ENCODE results near the gene XIRP2. TPM values are rescaled to one million over a fixed set of nuclear protein-coding genes. Genes with fewer than 3 reads are reported as not detected.

Gene XIRP2
- polyA plus RNA-seq, 1 experiment = not detected

DNA sequence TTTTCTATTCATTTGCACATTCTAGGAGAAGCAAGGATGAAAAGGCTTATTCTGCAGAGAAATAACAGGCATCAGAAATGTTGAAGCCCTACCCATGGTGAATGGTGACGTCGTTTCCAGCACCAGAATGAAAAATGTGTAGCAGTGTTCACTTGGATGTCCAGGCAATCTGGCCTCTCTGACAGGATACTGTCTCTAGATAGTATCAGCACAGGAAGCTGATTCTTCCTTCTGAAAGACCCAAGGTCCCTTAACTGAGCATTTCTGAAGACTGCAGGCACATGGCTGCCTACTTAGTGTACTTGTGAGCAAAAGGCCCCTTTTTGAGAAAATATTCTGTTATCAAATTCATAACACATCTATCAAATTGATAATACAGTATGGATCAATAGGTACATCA, 234.1 kb downstream of the XIRP2 start:
- TF ChIP-seq, protein P1, sequence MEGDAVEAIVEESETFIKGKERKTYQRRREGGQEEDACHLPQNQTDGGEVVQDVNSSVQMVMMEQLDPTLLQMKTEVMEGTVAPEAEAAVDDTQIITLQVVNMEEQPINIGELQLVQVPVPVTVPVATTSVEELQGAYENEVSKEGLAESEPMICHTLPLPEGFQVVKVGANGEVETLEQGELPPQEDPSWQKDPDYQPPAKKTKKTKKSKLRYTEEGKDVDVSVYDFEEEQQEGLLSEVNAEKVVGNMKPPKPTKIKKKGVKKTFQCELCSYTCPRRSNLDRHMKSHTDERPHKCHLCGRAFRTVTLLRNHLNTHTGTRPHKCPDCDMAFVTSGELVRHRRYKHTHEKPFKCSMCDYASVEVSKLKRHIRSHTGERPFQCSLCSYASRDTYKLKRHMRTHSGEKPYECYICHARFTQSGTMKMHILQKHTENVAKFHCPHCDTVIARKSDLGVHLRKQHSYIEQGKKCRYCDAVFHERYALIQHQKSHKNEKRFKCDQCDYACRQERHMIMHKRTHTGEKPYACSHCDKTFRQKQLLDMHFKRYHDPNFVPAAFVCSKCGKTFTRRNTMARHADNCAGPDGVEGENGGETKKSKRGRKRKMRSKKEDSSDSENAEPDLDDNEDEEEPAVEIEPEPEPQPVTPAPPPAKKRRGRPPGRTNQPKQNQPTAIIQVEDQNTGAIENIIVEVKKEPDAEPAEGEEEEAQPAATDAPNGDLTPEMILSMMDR (IDR thresholded peaks at IDR 0.05; ENCODE audit: insufficient read depth, low read depth, low read length) = no peak
- ChIA-PET CTCF (interaction anchor here (0.5 to 1.6 kb wide), 3 partner anchors 11 to 509 kb away, joined by 3 to 8 read pairs (median 3); no protein-coding TSS in a partner anchor), POLR2A (no interaction called here)
- no peak for DNase-seq (ENCODE audit: low read depth)
- no peaks in the 10 kb centered on the region for H3K27me3 ChIP-seq (ENCODE audit: control insufficient read depth, insufficient read depth, low read length)
- H3K36me3 ChIP-seq (ENCODE audit: control insufficient read depth, insufficient read depth, low read length) = no peaks in the 10 kb centered on the region
- no peak overlapping the region for H3K4me3 ChIP-seq (ENCODE audit: low read depth, low read length)

DNA sequence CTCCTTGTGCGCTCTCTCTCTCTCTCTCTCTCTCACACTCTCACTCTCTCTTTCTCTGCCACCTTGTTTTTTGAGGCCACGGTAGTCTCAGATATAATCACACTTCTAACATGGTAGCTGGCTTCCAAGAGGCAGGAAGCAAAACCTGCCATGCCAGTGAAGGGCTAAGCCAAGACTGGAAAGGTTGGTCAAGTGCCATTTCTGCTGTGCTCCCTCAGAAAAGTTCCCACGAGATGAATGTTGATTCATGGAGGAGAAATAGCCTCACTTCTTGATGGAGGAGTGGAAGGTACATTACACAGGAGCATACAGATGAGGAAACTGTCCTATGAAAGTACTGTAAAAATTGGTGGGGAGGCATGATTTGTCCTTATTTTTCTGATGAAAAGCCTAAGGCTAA, 237.9 kb downstream of the XIRP2 start:
- POLR2A ChIA-PET = no interaction called here
- DNase-seq (ENCODE audit: low read depth) = no peak
- CTCF ChIA-PET = interaction anchor here (1.0 to 6.0 kb wide), 2 partner anchors 76 to 86 kb away, joined by 3 to 58 read pairs; no protein-coding TSS in a partner anchor

DNA sequence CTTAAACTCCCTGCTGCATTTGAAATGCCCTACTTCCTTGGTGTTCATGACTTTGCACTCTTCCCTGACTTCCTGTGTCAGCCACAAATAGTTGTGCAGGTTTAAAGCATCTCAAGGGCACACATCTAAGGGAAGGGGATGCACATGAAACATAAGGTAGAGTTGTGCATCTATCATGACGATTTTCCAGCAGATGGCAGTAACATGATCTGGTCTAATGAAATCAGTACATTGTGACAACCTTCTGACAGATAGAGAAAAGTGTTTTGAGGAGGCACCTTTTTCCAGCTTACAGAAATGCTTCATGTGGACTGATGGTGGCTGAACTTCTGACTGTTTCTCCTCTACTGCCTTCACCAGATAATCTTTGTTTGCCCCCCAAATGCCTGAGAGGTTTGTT, 238.9 kb downstream of the XIRP2 start:
- TF ChIP-seq, protein P1 (IDR thresholded peaks at IDR 0.05; ENCODE audit: insufficient read depth, low read depth, low read length) = peak; percentile 35
- CTCF ChIA-PET = interaction anchor here (0.9 to 6.0 kb wide), 3 partner anchors 22 to 588 kb away, joined by 3 to 58 read pairs (median 3); no protein-coding TSS in a partner anchor

More for the DNA sequence above, 237.9 kb downstream of the XIRP2 start:
- H3K4me3 ChIP-seq (ENCODE audit: low read depth, low read length) = no peak overlapping the region
- no peaks in the 10 kb centered on the region for H3K27me3 ChIP-seq (ENCODE audit: control insufficient read depth, insufficient read depth, low read length)
- no peaks in the 10 kb centered on the region for H3K36me3 ChIP-seq (ENCODE audit: control insufficient read depth, insufficient read depth, low read length)
- TF ChIP-seq, protein P1 (IDR thresholded peaks at IDR 0.05; ENCODE audit: insufficient read depth, low read depth, low read length) = no peak

DNA sequence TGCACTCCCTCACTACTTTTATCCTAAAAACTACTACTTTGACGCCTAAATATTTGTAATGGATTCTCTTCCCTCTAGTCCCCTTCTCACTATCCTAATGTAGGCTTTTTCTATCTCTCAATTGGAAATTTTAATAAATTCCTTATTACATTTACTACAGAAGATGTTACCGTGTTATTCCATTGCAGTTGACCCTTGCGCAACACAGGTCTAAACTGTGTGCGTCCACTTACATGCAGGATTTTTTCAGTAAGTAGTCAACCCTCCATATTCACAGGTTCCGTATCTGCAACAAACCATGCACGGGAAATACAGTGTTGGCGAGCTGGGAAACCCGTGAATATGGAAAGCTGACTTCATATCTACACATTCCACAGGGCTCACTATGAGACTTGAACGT, 239.8 kb downstream of the XIRP2 start:
- CTCF ChIA-PET = interaction anchor here (0.9 to 6.0 kb wide), 3 partner anchors 21 to 84 kb away, joined by 3 to 58 read pairs (median 4); no protein-coding TSS in a partner anchor
- POLR2A ChIA-PET = no interaction called here
- Histone ChIP-seq H3K27me3 (ENCODE audit: control insufficient read depth, insufficient read depth, low read length) (no peaks in the 10 kb centered on the region), H3K4me3 (ENCODE audit: low read depth, low read length) (no peak overlapping the region), H3K36me3 (ENCODE audit: control insufficient read depth, insufficient read depth, low read length) (no peaks in the 10 kb centered on the region)
- DNase-seq (ENCODE audit: low read depth) = no peak
- TF ChIP-seq, protein P1 (IDR thresholded peaks at IDR 0.05; ENCODE audit: insufficient read depth, low read depth, low read length) = no peak

More for the DNA sequence above, 238.9 kb downstream of the XIRP2 start:
- POLR2A ChIA-PET = no interaction called here
- H3K27me3 ChIP-seq (ENCODE audit: control insufficient read depth, insufficient read depth, low read length) = no peaks in the 10 kb centered on the region
- no peak for DNase-seq (ENCODE audit: low read depth)
- H3K36me3 ChIP-seq (ENCODE audit: control insufficient read depth, insufficient read depth, low read length) = no peaks in the 10 kb centered on the region
- H3K4me3 ChIP-seq (ENCODE audit: low read depth, low read length) = no peak overlapping the region

DNA sequence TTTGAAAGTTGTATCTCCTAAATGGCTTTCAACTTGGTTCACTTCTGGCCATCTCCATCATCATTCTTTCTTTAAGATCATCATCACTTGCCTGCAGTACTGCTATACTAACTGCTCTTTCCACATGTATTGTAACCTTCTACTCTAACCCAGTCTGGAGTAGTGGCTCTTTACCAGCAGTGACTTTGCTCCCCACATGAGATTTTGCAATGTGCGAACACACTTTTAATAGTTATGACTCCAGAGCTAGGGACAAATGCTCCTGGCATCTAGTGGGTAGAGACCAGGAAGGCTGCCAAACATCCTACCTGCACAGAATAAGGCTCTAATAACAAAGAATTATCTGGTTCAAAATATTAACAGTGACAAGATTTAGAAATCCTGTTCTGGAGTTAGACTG, 243.8 kb downstream of the XIRP2 start:
- POLR2A ChIA-PET = no interaction called here
- no peak for DNase-seq (ENCODE audit: low read depth)
- CTCF ChIA-PET = interaction anchor here (1.9 kb wide), 1 partner anchor 80 kb away, joined by 12 read pairs; no protein-coding TSS in a partner anchor
- Histone ChIP-seq H3K36me3 (ENCODE audit: control insufficient read depth, insufficient read depth, low read length) (no peaks in the 10 kb centered on the region), H3K4me3 (ENCODE audit: low read depth, low read length) (no peak overlapping the region), H3K27me3 (ENCODE audit: control insufficient read depth, insufficient read depth, low read length) (no peaks in the 10 kb centered on the region)
- TF ChIP-seq, protein P1 (IDR thresholded peaks at IDR 0.05; ENCODE audit: insufficient read depth, low read depth, low read length) = no peak
